ENCODE results near the gene PSME3IP1.
"Not testable (repeated sequence)": the region's sequence is repeated elsewhere in the genome, so short reads cannot be mapped to it uniquely, and the experiment has no call there.

PSME3IP1 gene

GRCh38 chr16:57123216-57123973 lies 62.4 kb downstream of the PSME3IP1 start:
- DNase-seq: no peak

DNA sequence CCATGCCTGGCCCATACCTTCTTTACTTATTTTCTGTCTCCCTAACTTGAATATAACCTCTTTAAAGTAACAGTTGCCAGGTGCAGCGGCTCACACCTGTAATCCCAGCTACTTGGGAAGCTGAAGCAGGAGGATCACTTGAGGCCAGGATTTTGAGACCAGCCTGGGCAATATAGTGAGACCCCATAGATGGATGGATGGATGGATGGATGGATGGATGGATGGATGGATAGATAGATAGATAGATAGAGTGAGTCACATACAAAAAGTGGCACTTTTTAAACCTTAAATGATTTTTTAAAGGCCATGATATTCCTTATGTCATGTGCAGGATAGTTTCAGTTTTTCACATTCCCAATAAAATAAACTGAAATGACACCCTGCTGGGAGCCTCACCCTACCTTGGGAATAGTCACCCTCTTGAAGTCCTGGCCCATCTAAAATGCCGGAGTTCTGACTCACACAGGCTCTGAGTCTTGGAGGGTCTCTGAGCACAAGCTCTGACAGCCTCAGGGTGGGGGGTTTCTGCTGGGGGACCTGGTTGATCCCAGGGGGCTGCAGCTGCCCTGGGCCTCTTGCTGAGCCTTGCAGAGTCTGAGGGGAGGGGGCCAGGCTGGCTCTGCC lies 67.3 kb downstream of the PSME3IP1 start:
- DNase-seq: no peak

DNA sequence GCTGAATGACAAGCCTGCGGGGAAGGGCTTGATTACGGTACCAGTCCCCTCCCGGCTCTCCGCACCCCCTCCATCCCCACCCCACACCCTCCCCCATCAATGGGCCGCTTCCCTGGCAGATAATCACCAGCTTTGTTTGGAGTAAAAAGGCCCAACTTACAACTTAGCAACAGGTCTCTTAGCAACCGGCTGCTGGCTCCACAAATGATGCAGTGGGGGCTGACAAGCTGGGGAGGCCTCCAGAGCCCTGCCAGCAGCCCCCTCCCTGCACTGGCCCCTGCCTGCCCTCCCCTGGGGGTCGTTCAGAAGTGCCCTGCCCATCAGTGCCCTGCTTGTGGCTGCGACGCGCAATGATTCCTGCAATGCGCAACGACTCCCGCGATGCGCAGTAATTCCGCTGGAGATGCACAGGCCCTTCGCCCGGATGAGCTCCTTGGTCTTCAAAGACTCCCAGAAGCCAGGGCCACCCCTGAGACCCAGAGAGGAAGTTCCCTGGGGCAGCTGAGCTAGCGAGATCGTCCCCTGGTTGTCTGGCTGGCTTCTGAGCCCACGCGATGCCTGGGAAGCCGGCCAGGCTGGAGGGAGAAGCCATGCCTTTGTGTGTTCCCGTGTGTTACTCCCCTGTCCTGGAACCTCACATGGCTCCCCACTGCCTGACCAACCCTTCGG lies 70.2 kb downstream of the PSME3IP1 start:
- DNase-seq: no peak

DNA sequence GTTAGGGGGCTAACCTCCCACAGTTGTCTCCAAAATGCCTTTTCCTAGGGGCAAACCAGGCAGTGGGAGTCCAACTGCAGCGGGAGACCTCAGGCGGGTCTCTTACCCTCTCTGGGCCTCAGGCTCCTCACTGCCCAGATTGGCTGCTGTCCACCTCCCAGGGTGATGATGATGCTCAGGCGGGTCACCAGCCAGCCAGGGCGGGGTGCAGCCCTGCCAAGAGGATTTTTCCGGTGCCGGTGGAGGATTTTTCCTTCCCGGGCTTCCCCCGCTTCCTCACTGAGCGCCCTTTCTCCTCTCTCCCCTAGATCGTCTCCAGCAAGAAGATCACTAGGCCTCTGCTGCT lies 70.7 kb downstream of the PSME3IP1 start:
- DNase-seq: no peak

DNA sequence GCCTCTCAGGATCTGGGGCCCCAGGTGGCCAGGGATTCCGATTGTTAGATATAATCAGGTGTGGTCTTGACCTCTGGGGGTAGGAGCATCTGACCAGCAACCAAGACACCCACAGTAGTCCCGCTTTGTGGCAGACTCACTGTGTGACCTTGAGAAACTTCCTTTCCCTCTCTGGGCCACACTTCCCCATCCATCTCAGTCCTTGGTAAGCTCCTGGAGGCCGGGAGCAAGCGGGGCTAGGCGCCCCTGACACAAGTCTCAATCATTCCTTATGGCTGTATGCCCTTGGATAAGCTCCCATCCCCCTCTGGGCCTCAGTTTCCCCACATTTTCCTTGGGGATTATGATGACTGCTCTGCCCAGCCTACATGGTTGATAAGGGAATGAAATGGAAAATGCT lies 72.2 kb downstream of the PSME3IP1 start:
- no peak for DNase-seq

- no peak for DNase-seq
Measured at GRCh38 chr16:57113042-57113453, 72.8 kb downstream of the PSME3IP1 start.

GRCh38 chr16:57112403-57113041 lies 73.3 kb downstream of the PSME3IP1 start:
- no peak for DNase-seq

DNA sequence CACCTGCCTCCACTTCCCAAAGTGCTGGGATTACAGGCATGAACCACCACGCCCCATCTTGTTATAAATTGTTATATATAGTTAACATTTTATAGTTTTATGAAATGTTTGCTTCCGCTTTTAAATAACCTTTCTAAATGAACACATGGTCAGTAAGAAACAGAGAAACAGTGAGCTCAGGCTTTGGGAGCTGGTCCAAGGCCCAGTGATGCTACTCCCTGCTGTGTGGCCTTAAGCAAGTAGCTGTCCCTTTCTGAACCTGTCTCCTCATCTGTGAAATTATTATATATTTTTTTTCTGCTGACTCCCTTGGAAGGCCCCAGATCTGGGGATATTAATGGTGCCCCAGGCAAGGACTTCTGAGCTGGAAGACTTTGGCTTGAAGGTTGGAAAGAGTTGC lies 74.4 kb downstream of the PSME3IP1 start:
- no peak for DNase-seq

- no peak for DNase-seq
Measured at GRCh38 chr16:57110937-57111336, 74.9 kb downstream of the PSME3IP1 start.

- DNase-seq: not testable (repeated sequence)
Measured at GRCh38 chr16:57109259-57110105, 76.4 kb downstream of the PSME3IP1 start.

GRCh38 chr16:57108432-57108831 lies 77.4 kb downstream of the PSME3IP1 start:
- no peak for DNase-seq

- DNase-seq: no peak
Measured at GRCh38 chr16:57107321-57107922, 78.4 kb downstream of the PSME3IP1 start.

DNA sequence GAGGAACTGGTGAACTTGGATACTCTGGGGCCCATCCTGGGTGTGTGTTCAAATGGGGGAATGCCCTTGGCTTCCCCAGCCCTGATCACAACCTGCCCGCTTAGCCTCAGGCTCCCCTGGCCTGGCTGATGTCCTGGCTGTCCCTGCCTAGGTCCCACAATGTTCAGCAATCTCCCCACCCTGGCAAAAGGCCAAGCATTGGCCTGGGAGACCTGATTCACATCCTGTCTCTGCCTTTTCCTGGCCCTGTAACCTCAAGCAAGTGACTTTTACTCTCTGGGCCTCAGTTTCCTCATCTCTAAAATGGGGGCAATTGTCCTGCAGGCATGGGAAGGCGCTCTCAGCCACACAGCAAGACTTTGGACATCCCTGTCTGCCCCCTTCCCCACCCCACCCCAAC lies 79.1 kb downstream of the PSME3IP1 start:
- no peak for DNase-seq

DNA sequence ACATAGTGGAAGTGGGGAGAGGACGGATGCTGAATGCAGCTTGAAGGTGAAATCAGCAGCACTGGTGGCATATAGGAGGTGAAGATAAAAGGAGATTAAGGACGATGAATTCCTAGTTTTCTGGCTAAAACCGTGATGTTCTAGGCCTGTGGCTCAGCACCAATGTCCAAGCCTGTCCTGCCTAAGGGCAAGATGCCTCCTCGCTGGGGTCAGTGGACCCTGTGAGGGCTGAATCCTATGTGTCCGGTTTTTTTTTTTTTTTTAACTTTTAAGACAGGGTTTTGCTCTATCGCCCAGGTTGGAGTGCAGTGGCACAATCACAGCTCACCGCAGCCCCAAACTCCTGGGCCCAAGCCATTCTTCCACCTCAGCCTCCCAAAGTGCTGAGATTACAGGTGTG lies 80.7 kb downstream of the PSME3IP1 start:
- DNase-seq: no peak

GRCh38 chr16:57104706-57105105 lies 81.1 kb downstream of the PSME3IP1 start:
- DNase-seq: no peak

DNA sequence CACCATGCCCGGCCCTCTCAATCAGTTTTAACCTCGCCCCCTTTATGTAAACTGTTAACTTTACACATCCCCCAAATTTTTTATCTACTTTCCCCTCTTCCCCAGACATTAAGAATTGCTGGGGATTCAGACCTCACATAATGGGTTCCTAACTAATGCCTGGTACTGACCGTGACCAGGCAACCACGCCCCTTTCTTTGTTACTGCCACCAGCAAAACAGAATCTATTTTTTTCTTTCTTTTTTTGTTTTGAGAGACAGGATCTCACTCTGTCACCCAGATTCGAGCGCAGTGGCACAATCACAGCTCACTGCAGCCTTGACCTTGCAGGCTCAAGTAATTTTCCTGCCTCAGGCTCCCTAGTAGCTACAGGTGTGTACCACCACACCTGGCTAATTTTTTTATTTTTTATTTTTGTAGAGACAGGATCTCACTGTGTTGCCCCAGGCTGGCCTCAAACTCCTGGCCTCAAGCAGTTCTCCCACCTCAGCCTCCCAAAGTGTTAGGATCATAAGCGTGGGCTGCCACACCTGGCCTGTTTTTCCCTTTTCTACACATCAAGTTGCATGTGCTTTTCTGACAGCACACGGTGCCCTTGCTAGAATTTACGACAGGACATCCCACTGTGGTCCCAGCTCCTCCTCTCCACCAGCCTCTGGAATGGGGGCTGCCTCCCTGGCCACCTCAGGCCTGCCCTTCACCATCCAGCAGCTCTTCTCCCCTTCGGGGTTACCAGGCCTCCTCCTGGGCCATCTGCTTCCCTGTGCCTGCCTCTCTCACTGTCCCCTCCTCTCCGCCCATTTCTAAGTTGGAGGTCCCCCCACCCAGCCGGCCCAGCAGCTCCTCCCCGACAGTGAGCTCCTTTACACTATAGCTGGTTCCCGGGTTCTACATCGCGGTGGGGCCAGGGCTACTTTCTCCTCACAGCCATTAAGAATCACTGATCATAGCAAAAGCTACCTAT lies 82.7 kb downstream of the PSME3IP1 start:
- no peak for DNase-seq
